ENCODE results near the gene CLDN19. TPM values are rescaled to one million over a fixed set of nuclear protein-coding genes. Genes with fewer than 3 reads are reported as not detected.
"Not testable (repeated sequence)": the region's sequence is repeated elsewhere in the genome, so short reads cannot be mapped to it uniquely, and the experiment has no call there.

CLDN19 gene
- total and polyA plus RNA-seq, 4 donors: 0.14 to 5.1 TPM; not detected in 2

DNA sequence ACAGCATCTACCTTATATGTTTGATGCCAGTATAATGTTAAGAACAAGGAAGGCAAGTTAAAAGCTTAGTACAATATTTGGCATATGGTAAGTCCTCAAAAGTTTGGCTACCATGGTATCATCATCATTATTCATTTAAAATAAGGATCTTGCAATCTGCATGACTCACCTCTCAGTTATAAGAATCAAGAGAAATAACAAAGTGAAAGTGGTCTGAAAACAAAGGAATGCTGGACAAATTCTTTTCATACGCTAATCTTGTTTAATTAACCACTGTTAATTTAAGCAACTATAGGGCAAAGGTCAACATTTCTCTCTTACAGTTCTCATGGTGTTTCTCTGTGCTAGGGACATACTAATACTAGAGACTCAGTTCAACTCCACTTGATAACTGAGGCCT, 13.0 kb upstream of the CLDN19 start:
- 71% methylated on average over 1 of the region's 1 CpG for WGBS

DNA sequence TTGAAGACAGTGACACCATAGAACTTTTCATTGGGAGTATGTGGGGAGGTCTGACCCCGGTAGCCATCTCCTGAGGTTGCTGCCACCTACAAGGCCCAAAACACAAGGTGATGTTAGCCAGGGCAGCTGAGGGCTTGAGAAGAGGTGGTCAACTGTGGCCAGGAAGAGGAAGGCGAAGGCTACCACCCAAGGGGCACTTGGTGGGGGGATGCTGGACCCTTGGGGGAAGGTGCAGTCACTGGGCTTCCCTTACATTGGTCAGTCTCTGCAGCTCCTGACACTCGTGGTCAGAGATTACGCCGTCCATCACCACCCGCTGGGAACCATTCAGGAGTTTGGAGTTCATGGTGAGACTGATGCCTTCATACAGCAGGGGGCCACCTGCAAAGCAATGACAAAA, 12.2 kb upstream of the CLDN19 start:
- WGBS: 98% methylated on average over 6 of the region's 6 CpGs
- Histone ChIP-seq H3K9ac (ENCODE audit: low read depth in 1 of 2, low read length in 2 of 2) (no peak overlapping the region), H3K4me1 (ENCODE audit: control insufficient read depth in 4 of 4, insufficient read depth in 4 of 4, low read length in 3 of 4) (no peaks in the 10 kb centered on the region), H3K36me3 (ENCODE audit: control insufficient read depth in 4 of 4, insufficient read depth in 3 of 4, low read depth in 1 of 4, low read length in 3 of 4) (peaks cover 15 to 75% (median 44%) of the 10 kb centered on the region in 4 donors), H3K27ac (ENCODE audit: low read depth in 1 of 2, low read length in 2 of 2) (no peak overlapping the region), H3K9me3 (ENCODE audit: control insufficient read depth in 4 of 4, low read length in 3 of 4) (no peaks in the 10 kb centered on the region), H3K4me3 (ENCODE audit: low read depth in 1 of 3, low read length in 3 of 3) (no peak overlapping the region), H3K27me3 (ENCODE audit: control insufficient read depth in 4 of 4, insufficient read depth in 4 of 4, low read length in 3 of 4) (no peaks in the 10 kb centered on the region)
- DNase-seq (ENCODE audit: low spot score): no peak
- TF ChIP-seq SP1 (IDR thresholded peaks at IDR 0.05): no peak
- TF ChIP-seq, protein P1, sequence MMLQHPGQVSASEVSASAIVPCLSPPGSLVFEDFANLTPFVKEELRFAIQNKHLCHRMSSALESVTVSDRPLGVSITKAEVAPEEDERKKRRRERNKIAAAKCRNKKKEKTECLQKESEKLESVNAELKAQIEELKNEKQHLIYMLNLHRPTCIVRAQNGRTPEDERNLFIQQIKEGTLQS (IDR thresholded peaks at IDR 0.05): no peak
- TF ChIP-seq, protein P2, sequence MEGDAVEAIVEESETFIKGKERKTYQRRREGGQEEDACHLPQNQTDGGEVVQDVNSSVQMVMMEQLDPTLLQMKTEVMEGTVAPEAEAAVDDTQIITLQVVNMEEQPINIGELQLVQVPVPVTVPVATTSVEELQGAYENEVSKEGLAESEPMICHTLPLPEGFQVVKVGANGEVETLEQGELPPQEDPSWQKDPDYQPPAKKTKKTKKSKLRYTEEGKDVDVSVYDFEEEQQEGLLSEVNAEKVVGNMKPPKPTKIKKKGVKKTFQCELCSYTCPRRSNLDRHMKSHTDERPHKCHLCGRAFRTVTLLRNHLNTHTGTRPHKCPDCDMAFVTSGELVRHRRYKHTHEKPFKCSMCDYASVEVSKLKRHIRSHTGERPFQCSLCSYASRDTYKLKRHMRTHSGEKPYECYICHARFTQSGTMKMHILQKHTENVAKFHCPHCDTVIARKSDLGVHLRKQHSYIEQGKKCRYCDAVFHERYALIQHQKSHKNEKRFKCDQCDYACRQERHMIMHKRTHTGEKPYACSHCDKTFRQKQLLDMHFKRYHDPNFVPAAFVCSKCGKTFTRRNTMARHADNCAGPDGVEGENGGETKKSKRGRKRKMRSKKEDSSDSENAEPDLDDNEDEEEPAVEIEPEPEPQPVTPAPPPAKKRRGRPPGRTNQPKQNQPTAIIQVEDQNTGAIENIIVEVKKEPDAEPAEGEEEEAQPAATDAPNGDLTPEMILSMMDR (IDR thresholded peaks at IDR 0.05; ENCODE audit: low read depth, low read length, missing input control): no peak
- no peak for TF ChIP-seq RXRA (IDR thresholded peaks at IDR 0.05)
- no peak for TF ChIP-seq FOXA2 (IDR thresholded peaks at IDR 0.05)
- TF ChIP-seq EGR1 (IDR thresholded peaks at IDR 0.05; ENCODE audit: low read depth in 2 of 2): no peak
- TF ChIP-seq, protein P3, sequence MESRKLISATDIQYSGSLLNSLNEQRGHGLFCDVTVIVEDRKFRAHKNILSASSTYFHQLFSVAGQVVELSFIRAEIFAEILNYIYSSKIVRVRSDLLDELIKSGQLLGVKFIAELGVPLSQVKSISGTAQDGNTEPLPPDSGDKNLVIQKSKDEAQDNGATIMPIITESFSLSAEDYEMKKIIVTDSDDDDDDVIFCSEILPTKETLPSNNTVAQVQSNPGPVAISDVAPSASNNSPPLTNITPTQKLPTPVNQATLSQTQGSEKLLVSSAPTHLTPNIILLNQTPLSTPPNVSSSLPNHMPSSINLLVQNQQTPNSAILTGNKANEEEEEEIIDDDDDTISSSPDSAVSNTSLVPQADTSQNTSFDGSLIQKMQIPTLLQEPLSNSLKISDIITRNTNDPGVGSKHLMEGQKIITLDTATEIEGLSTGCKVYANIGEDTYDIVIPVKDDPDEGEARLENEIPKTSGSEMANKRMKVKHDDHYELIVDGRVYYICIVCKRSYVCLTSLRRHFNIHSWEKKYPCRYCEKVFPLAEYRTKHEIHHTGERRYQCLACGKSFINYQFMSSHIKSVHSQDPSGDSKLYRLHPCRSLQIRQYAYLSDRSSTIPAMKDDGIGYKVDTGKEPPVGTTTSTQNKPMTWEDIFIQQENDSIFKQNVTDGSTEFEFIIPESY (IDR thresholded peaks at IDR 0.05): no peak
- TF ChIP-seq RAD21 (IDR thresholded peaks at IDR 0.05): no peak
- TF ChIP-seq HNF4G (IDR thresholded peaks at IDR 0.05): no peak
- TF ChIP-seq JUND (IDR thresholded peaks at IDR 0.05): no peak

More for the DNA sequence above, 13.0 kb upstream of the CLDN19 start:
- Histone ChIP-seq H3K4me1 (ENCODE audit: control insufficient read depth in 4 of 4, insufficient read depth in 4 of 4, low read length in 3 of 4) (no peaks in the 10 kb centered on the region), H3K27ac (ENCODE audit: low read depth in 1 of 2, low read length in 2 of 2) (no peak overlapping the region), H3K36me3 (ENCODE audit: control insufficient read depth in 4 of 4, insufficient read depth in 3 of 4, low read depth in 1 of 4, low read length in 3 of 4) (peaks cover 18 to 76% (median 44%) of the 10 kb centered on the region in 4 donors), H3K9me3 (ENCODE audit: control insufficient read depth in 4 of 4, low read length in 3 of 4) (no peaks in the 10 kb centered on the region), H3K27me3 (ENCODE audit: control insufficient read depth in 4 of 4, insufficient read depth in 4 of 4, low read length in 3 of 4) (no peaks in the 10 kb centered on the region), H3K9ac (ENCODE audit: low read depth in 1 of 2, low read length in 2 of 2) (no peak overlapping the region), H3K4me3 (ENCODE audit: low read depth in 1 of 3, low read length in 3 of 3) (no peak overlapping the region)
- DNase-seq (ENCODE audit: low spot score): no peak
- TF ChIP-seq FOXA2 (IDR thresholded peaks at IDR 0.05) (no peak), HNF4G (IDR thresholded peaks at IDR 0.05) (no peak), GABPA (IDR thresholded peaks at IDR 0.05 in 1 of 2, conservative IDR thresholded peaks at IDR 0.05 in 1 of 2) (no peak), NR2F2 (IDR thresholded peaks at IDR 0.05) (no peak), YY1 (IDR thresholded peaks at IDR 0.05) (no peak), RXRA (IDR thresholded peaks at IDR 0.05) (no peak)
- TF ChIP-seq, protein P4, sequence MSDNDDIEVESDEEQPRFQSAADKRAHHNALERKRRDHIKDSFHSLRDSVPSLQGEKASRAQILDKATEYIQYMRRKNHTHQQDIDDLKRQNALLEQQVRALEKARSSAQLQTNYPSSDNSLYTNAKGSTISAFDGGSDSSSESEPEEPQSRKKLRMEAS (IDR thresholded peaks at IDR 0.05): no peak
- TF ChIP-seq, protein P3 (IDR thresholded peaks at IDR 0.05): no peak

DNA sequence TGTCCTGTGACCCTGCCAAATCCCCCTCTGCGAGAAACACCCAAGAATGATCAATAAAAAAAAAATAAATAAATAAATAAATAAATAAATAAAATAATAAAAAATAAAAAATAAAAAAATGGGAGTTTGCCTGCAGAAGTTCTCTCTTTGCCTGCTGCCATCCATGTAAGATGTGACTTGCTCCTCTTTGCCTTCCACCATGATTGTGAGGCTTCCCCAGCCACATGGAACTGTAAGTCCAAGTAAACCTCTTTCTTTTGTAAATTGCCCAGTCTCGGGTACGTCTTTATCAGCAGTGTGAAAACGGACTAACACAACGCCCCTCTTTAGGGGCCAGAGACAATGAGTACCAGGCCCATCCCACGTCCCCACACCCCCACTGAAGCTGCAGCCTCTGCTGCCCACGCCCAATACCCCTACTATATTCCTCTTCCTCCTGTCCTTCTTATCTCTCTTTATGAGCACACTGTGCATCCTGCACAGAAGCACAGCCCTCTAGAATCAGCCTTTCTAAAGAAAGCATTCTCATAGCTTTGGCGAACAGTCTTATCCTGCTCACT, 11.6 kb upstream of the CLDN19 start:
- 93% methylated on average over 8 of the region's 8 CpGs for whole genome bisulfite sequencing
- peaks cover 15 to 77% (median 45%) of the 10 kb centered on the region in 4 donors for H3K36me3 ChIP-seq (ENCODE audit: control insufficient read depth in 4 of 4, insufficient read depth in 3 of 4, low read depth in 1 of 4, low read length in 3 of 4)
- not testable (repeated sequence) for H3K4me3 ChIP-seq (ENCODE audit: low read depth in 1 of 3, low read length in 3 of 3); H3K27ac ChIP-seq (ENCODE audit: low read depth in 1 of 2, low read length in 2 of 2); DNase-seq (ENCODE audit: low spot score); H3K9me3 ChIP-seq (ENCODE audit: control insufficient read depth in 4 of 4, low read length in 3 of 4); H3K9ac ChIP-seq (ENCODE audit: low read depth in 1 of 2, low read length in 2 of 2); H3K27me3 ChIP-seq (ENCODE audit: control insufficient read depth in 4 of 4, insufficient read depth in 4 of 4, low read length in 3 of 4); H3K4me1 ChIP-seq (ENCODE audit: control insufficient read depth in 4 of 4, insufficient read depth in 4 of 4, low read length in 3 of 4)

Data from liver (tissue), 9 donors.